ENCODE results near the gene CDH4.

CDH4 gene

DNA sequence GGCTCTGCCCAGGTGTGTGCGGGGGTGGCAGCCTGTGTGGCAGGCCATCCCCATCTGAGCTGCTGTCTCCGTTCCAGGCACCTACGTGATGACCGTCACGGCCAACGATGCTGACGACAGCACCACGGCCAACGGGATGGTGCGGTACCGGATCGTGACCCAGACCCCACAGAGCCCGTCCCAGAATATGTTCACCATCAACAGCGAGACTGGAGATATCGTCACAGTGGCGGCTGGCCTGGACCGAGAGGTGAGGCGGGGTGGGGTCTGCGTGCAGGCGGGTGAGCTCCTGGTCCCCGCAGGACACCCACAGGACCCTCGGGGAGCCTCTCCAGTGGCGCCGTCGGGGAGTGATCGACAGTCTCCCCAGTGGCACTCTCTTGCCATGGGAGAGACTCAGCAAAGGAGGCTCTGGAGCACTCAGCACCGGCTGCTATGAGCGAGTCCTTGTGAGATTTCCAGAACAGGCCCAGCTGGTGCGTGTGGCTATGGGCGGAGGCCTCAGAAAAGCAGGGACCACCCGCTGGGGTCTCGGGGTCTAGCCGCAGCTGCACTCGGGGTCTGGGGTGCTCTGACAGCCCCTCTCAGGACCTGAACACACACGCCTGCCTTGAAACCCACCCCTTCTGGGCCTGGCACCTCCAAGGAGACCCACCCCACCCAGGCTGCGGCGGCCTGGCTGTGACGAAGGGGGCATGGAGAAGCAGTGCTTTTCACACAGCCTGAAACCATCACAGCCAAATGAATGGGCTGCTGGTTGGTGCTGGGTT, 621.8 kb downstream of the CDH4 start:
- TF ChIP-seq, protein P1, sequence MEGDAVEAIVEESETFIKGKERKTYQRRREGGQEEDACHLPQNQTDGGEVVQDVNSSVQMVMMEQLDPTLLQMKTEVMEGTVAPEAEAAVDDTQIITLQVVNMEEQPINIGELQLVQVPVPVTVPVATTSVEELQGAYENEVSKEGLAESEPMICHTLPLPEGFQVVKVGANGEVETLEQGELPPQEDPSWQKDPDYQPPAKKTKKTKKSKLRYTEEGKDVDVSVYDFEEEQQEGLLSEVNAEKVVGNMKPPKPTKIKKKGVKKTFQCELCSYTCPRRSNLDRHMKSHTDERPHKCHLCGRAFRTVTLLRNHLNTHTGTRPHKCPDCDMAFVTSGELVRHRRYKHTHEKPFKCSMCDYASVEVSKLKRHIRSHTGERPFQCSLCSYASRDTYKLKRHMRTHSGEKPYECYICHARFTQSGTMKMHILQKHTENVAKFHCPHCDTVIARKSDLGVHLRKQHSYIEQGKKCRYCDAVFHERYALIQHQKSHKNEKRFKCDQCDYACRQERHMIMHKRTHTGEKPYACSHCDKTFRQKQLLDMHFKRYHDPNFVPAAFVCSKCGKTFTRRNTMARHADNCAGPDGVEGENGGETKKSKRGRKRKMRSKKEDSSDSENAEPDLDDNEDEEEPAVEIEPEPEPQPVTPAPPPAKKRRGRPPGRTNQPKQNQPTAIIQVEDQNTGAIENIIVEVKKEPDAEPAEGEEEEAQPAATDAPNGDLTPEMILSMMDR (IDR thresholded peaks at IDR 0.05; ENCODE audit: low read depth, low read length): no peak
- H3K4me3 ChIP-seq (ENCODE audit: low read depth, low read length): no peak overlapping the region

DNA sequence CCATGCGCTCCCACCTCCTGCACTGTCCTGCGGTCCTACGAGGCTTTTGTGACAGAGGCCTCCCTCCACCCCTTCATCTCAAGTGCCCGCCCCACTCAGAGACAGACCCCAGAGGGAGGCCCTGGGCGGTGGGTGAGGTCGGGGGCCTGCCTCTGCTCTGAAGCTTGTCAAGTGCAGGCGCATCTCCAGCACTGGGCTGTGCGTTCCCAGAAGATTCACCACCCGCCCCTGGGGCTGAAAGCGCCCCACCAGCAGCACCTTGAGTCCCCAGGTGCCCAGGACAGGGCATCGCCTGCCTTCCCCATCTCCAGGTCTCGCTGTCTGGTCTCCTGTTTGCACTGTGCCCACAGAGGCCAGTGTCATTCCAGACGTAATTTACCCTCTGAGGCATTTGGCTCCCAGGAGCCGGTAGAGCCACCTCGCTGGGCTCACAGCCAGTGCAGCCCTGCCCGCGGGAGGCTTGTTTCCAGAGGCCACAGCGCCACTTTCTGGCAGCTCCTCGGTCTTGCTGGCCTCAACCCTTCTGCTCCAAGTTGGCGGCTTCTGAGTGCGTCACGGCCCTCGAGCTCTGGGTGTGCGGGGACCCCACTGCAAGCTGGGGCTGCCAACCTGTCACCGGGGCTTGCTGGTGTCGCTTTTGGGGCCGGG, 622.5 kb downstream of the CDH4 start:
- no peak overlapping the region for H3K4me3 ChIP-seq (ENCODE audit: low read depth, low read length)

DNA sequence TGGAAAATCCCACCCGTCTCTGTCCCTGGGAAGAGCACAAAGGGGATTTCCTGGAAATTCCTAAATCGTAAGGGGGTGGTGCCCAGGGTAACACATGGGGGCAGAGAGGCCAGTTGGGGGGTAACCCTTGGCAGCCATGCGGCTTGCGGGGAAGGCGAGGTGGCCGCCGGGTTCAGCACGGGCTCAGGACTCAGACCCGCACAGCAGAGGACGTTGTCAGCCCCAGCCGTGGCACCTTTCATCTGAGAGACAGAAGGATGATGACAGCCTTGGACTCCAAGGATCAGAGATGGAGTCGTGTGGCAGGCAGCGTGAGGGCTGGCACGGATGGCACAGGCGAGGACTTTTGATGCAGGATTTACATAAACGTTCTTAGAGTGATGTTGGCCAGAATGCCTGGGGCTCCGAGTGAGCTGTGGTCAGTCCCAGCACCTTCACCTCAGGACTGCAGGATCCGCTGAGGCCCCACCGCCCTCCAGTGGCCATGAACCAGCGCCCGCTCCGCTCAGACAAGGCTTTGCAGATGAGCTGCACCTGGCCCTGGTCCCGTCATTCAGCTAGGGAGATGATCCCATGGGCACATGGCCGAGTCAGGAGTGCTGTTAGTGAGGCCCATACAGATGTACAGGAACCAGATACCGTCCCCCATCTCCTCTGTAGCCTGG, 623.3 kb downstream of the CDH4 start:
- TF ChIP-seq, protein P1 (IDR thresholded peaks at IDR 0.05; ENCODE audit: low read depth, low read length): 0 out of 2 replicates have a peak, but pooled peaks have one; percentile 5
- H3K4me3 ChIP-seq (ENCODE audit: low read depth, low read length): no peak overlapping the region

More for the DNA sequence above, 622.5 kb downstream of the CDH4 start:
- TF ChIP-seq, protein P1 (IDR thresholded peaks at IDR 0.05; ENCODE audit: low read depth, low read length): peak; percentile 36

DNA sequence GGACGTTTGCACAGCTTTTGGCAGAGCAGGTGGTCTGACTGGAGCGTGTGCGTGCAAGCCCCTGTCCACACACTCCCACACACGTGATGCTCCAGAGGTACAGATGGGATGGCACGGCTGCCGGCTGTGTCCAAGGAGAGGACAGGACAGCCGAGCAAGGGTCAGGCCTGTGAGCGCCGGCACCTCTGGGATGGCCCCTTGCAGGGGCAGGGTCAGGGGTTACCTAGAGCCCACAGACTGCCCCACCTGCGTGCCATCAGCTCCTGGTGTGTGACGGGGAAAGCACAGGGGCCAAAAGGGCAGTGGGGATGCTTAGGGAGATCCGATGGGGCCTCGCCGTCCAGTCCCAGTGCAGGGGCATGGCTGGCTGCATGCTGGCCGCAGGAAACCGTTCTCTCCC, 623.9 kb downstream of the CDH4 start:
- no peak overlapping the region for H3K4me3 ChIP-seq (ENCODE audit: low read depth, low read length)

GRCh38 chr20:61876952-61877728, 625.1 kb downstream of the CDH4 start:
- no peak overlapping the region for H3K4me3 ChIP-seq (ENCODE audit: low read depth, low read length)
- TF ChIP-seq, protein P1 (IDR thresholded peaks at IDR 0.05; ENCODE audit: low read depth, low read length): no peak

More for the DNA sequence above, 623.9 kb downstream of the CDH4 start:
- TF ChIP-seq, protein P1 (IDR thresholded peaks at IDR 0.05; ENCODE audit: low read depth, low read length): no peak

GRCh38 chr20:61877776-61878477, 625.9 kb downstream of the CDH4 start:
- H3K4me3 ChIP-seq (ENCODE audit: low read depth, low read length): no peak overlapping the region
- TF ChIP-seq, protein P1 (IDR thresholded peaks at IDR 0.05; ENCODE audit: low read depth, low read length): no peak
